ENCODE data around the gene RNF180.

Gene RNF180, protein sequence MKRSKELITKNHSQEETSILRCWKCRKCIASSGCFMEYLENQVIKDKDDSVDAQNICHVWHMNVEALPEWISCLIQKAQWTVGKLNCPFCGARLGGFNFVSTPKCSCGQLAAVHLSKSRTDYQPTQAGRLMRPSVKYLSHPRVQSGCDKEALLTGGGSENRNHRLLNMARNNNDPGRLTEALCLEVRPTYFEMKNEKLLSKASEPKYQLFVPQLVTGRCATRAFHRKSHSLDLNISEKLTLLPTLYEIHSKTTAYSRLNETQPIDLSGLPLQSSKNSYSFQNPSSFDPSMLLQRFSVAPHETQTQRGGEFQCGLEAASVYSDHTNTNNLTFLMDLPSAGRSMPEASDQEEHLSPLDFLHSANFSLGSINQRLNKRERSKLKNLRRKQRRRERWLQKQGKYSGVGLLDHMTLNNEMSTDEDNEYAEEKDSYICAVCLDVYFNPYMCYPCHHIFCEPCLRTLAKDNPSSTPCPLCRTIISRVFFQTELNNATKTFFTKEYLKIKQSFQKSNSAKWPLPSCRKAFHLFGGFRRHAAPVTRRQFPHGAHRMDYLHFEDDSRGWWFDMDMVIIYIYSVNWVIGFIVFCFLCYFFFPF

DNA sequence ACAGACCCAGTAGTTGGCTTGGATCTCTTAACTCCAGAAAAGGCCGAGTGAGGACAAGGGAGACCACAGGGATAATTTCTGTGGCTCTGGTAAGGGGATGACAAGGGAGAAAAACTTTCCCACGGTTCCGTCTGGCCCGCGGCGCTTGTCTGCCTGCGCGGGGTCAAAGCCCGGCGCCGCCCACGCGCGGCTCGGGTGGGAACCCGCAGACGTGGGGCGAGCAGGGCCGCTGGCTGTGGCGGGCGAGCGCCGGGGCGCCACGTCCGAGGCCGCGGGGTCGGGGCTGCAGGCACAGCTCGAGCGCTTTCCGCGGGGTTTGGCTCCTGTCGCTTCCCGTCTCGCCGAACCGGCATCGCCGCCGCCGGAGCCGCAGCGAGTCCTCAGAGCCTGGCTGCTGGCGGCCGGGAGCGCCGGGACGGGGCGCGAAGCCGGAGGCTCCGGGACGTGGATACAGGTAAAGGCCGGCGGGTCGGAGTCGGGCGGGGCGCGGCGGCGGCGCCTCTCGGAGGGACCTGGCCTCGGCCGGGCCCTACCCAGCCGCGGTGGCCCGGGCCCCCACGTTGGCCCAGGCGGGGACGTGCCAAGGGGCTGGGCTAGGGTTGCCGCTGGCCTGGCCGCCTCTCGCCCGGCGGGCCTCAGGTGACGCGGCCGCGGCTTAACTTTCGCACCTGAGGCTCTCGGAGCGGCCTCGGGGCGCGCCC lies at the start of gene RNF180:
Gene RNF180 (plus strand): TSS at position 344 of the 701 bp plus-strand sequence. CDS start 34,965 bp downstream, outside the sequence.
- H3K27me3 ChIP-seq (ENCODE audit: control insufficient read depth, insufficient read depth, low read length) = peaks cover 2% of the 10 kb centered on the region; the same call in 1 of the 2 replicates
- no peaks in the 10 kb centered on the region for H3K9me3 ChIP-seq (ENCODE audit: control insufficient read depth, insufficient read depth, low read length)
- no CpG with 5 or more reads among the region's 88 CpGs for WGBS (ENCODE audit: insufficient coverage, insufficient read length)
- H3K36me3 ChIP-seq (ENCODE audit: control insufficient read depth, insufficient read depth, low read length) = no peaks in the 10 kb centered on the region
- peak within 1 kb of the TSS; percentile 90 for H3K4me3 ChIP-seq (ENCODE audit: low read length)
- DNase-seq (ENCODE audit: low read depth, low spot score) = peak; percentile 25
- H3K27ac ChIP-seq (ENCODE audit: low read length) = no peak within 1 kb of the TSS
- no peaks in the 10 kb centered on the region for H3K4me1 ChIP-seq (ENCODE audit: control insufficient read depth, insufficient read depth, low read length)

DNA sequence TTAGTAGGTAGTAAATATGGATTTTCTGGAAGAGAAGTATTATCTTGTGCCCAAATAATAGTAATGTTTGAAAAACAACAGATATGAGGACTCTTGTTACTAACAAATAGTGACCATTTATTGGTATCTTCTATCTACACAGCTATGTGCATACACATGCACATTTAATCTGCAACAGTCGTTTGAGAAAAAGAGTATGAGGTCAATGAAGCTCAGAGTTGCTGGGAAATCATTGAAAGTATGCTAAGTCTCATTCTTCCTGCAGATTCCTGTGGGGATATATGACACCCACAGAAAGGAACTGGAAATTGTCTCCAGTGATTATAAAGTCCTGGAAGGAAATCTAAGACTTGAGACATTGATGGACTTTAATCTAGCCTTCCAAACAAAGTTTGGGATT lies 40.1 kb upstream of the RNF180 start:
- no peak overlapping the region for H3K27ac ChIP-seq (ENCODE audit: low read length)
- no peak overlapping the region for H3K4me3 ChIP-seq (ENCODE audit: low read length)
- H3K36me3 ChIP-seq (ENCODE audit: control insufficient read depth, insufficient read depth, low read length) = no peaks in the 10 kb centered on the region
- no peaks in the 10 kb centered on the region for H3K27me3 ChIP-seq (ENCODE audit: control insufficient read depth, insufficient read depth, low read length)
- no CpG with 5 or more reads among the region's 1 CpG for WGBS (ENCODE audit: insufficient coverage, insufficient read length)
- no peaks in the 10 kb centered on the region for H3K9me3 ChIP-seq (ENCODE audit: control insufficient read depth, insufficient read depth, low read length)
- DNase-seq (ENCODE audit: low read depth, low spot score) = no peak
- no peaks in the 10 kb centered on the region for H3K4me1 ChIP-seq (ENCODE audit: control insufficient read depth, insufficient read depth, low read length)

DNA sequence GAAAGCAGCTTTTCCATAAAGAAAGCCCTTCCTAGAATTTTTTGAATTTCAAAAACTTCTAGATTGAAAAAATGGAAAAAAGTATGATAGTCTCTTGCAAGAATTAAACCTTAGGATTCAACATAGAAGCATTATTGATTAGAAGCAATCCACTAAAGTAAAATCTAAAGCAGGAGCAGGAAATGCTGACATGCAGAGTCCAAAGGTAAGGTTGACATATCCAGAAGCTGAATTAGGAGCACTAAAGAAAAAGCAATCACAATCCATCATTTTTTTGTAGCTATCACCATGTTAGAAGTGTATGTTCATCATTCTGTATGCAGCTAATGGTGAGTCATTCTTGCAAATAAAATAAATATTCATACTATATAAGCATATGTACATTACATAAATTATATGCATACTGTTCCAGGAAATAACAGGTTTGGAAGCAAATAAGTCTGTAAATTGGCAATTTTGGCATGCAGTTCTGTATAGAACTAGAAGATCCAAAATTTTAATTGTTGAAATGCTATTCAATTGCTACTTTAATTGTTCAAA lies 39.4 kb upstream of the RNF180 start:
- no peak for DNase-seq (ENCODE audit: low read depth, low spot score)
- H3K4me3 ChIP-seq (ENCODE audit: low read length) = no peak overlapping the region
- H3K4me1 ChIP-seq (ENCODE audit: control insufficient read depth, insufficient read depth, low read length) = no peaks in the 10 kb centered on the region
- H3K9me3 ChIP-seq (ENCODE audit: control insufficient read depth, insufficient read depth, low read length) = no peaks in the 10 kb centered on the region
- no peaks in the 10 kb centered on the region for H3K36me3 ChIP-seq (ENCODE audit: control insufficient read depth, insufficient read depth, low read length)
- H3K27ac ChIP-seq (ENCODE audit: low read length) = no peak overlapping the region
- no peaks in the 10 kb centered on the region for H3K27me3 ChIP-seq (ENCODE audit: control insufficient read depth, insufficient read depth, low read length)

DNA sequence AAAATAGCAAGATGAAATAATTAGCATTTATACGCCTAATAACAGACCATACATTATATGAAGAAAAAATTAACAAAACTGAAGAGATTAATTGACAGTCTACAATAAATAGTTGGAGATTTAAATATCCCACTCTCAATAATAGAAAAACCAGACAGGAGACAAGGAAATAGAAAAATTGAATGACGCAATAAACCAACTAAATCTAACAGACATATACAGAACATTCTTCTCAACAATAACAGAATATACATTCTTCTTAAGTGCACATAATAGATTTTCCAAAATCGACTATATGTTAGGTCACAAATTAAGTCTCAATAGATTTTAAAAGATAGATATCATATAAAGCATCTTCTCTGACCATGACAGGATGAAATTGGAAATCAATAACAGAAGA lies 25.6 kb upstream of the RNF180 start:
- H3K27ac ChIP-seq (ENCODE audit: low read length) = no peak overlapping the region
- no peaks in the 10 kb centered on the region for H3K9me3 ChIP-seq (ENCODE audit: control insufficient read depth, insufficient read depth, low read length)
- no peaks in the 10 kb centered on the region for H3K27me3 ChIP-seq (ENCODE audit: control insufficient read depth, insufficient read depth, low read length)
- H3K36me3 ChIP-seq (ENCODE audit: control insufficient read depth, insufficient read depth, low read length) = no peaks in the 10 kb centered on the region
- no peak overlapping the region for H3K4me3 ChIP-seq (ENCODE audit: low read length)
- H3K4me1 ChIP-seq (ENCODE audit: control insufficient read depth, insufficient read depth, low read length) = no peaks in the 10 kb centered on the region
- WGBS (ENCODE audit: insufficient coverage, insufficient read length) = no CpG with 5 or more reads among the region's 3 CpGs
- DNase-seq (ENCODE audit: low read depth, low spot score) = no peak

DNA sequence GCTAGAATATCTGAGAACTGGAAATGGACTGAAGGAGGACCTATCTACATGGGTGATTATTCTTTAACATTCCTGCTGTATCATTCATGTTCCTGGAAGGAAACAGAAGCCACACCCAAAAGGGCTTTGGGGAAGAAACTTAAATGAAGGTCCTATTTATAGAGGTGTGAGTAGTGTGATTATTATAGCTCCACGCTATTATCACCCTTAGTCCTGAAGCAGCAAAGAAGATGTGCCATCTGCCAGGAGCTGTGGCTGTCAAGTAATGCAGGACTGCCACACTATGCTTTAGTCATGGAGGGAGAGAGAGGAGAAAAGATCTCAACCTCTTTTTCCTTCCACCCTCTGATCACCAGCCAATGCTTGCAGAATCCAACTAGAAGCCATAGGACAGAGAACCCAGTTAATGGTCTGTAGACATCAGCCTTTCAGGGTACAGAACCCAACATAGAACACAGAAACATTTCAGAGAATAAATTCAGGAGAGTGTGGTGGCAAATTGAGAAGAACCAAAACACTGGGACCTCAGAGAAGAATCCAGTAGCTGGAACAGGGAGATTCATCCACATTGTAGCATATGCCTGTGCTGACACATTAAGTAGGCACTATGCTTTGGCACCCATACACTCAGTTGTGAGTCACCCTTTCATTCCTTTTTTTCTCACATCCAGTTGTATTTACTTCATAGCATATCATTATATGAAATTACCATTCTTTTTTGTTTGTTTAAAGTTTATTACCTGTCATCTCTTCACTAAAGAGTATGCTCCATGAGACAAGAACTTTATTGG lies 21.0 kb upstream of the RNF180 start:
- no CpG with 5 or more reads among the region's 1 CpG for WGBS (ENCODE audit: insufficient coverage, insufficient read length)
- H3K4me3 ChIP-seq (ENCODE audit: low read length) = no peak overlapping the region
- 0 out of 2 replicates have a peak, but pooled peaks cover 1% of the 10 kb centered on the region for H3K4me1 ChIP-seq (ENCODE audit: control insufficient read depth, insufficient read depth, low read length)

DNA sequence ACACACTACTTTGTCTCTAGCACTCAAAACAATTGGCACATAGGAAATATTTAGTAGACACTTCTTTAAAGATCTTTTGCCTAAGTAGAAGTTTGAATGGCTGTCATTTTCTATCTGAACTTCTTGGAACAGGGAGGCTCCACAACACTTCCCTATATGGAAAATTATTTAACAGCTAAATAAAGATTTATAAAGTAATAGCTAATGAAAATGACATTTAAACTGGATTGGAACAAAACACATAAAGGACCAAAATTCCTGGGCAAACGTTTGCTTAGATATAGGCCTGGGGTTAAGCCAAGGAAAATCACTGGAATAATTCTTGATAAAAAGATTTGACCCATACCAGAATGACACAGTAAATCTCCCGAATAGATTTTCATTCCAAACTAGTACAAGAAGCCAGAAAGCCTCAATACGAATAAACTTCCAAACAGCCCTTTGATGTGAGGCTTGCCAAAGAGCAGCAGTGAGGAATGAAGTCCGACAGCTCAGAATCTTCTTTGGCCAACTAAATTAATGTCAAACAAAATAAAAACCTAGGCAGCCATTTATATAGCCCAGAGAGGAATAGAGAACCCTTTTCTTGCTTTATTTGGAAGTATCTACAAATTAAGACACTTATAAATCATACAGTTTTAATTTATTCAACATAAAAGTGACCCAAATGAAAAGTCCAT lies 20.3 kb upstream of the RNF180 start:
- Histone ChIP-seq H3K4me3 (ENCODE audit: low read length) (no peak overlapping the region), H3K9me3 (ENCODE audit: control insufficient read depth, insufficient read depth, low read length) (no peaks in the 10 kb centered on the region), H3K36me3 (ENCODE audit: control insufficient read depth, insufficient read depth, low read length) (no peaks in the 10 kb centered on the region), H3K27ac (ENCODE audit: low read length) (no peak overlapping the region), H3K4me1 (ENCODE audit: control insufficient read depth, insufficient read depth, low read length) (0 out of 2 replicates have a peak, but pooled peaks cover 1% of the 10 kb centered on the region), H3K27me3 (ENCODE audit: control insufficient read depth, insufficient read depth, low read length) (no peaks in the 10 kb centered on the region)
- no CpG with 5 or more reads among the region's 4 CpGs for WGBS (ENCODE audit: insufficient coverage, insufficient read length)
- no peak for DNase-seq (ENCODE audit: low read depth, low spot score)

More for the DNA sequence above, 21.0 kb upstream of the RNF180 start:
- H3K9me3 ChIP-seq (ENCODE audit: control insufficient read depth, insufficient read depth, low read length) = no peaks in the 10 kb centered on the region
- H3K27me3 ChIP-seq (ENCODE audit: control insufficient read depth, insufficient read depth, low read length) = no peaks in the 10 kb centered on the region
- no peaks in the 10 kb centered on the region for H3K36me3 ChIP-seq (ENCODE audit: control insufficient read depth, insufficient read depth, low read length)
- H3K27ac ChIP-seq (ENCODE audit: low read length) = no peak overlapping the region
- DNase-seq (ENCODE audit: low read depth, low spot score) = no peak

DNA sequence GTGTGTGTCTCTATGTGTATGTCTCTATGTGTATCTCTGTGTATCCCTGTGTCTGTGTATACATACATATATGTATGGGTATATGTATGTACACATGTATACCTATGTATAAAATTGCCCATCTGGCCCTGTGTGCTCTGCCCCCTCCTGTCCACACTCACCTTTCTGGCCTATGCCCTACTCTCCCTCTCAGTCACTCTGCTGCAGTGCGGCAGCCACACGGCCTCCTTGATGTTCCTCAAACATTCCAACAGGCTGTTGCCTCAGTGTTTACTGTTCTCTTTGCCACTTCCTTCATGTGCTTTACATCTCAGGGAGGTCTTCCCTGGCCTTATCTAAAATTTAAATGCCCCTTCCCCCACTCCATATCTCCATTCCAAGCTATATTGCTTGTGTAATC lies 18.3 kb upstream of the RNF180 start:
- Histone ChIP-seq H3K36me3 (ENCODE audit: control insufficient read depth, insufficient read depth, low read length) (no peaks in the 10 kb centered on the region), H3K27me3 (ENCODE audit: control insufficient read depth, insufficient read depth, low read length) (no peaks in the 10 kb centered on the region), H3K4me1 (ENCODE audit: control insufficient read depth, insufficient read depth, low read length) (0 out of 2 replicates have a peak, but pooled peaks cover 1% of the 10 kb centered on the region), H3K4me3 (ENCODE audit: low read length) (no peak overlapping the region), H3K9me3 (ENCODE audit: control insufficient read depth, insufficient read depth, low read length) (0 out of 2 replicates have a peak, but pooled peaks cover 1% of the 10 kb centered on the region), H3K27ac (ENCODE audit: low read length) (no peak overlapping the region)
- WGBS (ENCODE audit: insufficient coverage, insufficient read length) = no CpG with 5 or more reads among the region's 2 CpGs
- no peak for DNase-seq (ENCODE audit: low read depth, low spot score)

DNA sequence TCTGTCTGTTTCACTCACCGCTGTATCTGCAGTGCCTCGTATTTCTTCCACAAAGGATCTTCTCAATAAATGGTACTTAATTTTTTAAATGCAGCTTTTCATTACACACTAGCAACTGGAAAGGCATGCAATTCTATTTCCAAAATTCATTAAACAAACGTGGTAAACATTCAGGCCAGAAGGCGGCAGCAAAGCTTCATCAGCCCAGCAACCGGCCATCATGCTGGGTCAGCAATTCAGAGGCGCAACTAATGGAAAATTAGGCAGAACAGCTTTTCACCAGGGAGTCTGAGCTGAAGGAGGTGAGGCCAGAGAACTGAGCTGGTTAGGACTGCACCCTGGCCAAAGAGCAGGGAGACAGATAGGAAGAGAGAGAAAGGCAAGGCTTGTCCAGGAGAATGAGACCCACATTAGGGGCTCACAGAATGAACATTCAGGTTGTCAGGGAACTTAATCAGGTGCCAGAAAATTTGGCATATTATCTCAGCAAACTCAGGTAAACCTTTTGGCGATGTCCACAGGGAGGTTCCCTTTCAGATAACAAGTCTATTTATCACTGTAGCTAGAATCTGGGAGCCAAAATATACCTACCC lies 17.7 kb upstream of the RNF180 start:
- H3K36me3 ChIP-seq (ENCODE audit: control insufficient read depth, insufficient read depth, low read length) = no peaks in the 10 kb centered on the region
- H3K4me1 ChIP-seq (ENCODE audit: control insufficient read depth, insufficient read depth, low read length) = 0 out of 2 replicates have a peak, but pooled peaks cover 1% of the 10 kb centered on the region
- 0 out of 2 replicates have a peak, but pooled peaks cover 1% of the 10 kb centered on the region for H3K9me3 ChIP-seq (ENCODE audit: control insufficient read depth, insufficient read depth, low read length)
- no CpG with 5 or more reads among the region's 7 CpGs for WGBS (ENCODE audit: insufficient coverage, insufficient read length)
- no peaks in the 10 kb centered on the region for H3K27me3 ChIP-seq (ENCODE audit: control insufficient read depth, insufficient read depth, low read length)
- no peak overlapping the region for H3K27ac ChIP-seq (ENCODE audit: low read length)
- peak; percentile 57 for DNase-seq (ENCODE audit: low read depth, low spot score)
- no peak overlapping the region for H3K4me3 ChIP-seq (ENCODE audit: low read length)

DNA sequence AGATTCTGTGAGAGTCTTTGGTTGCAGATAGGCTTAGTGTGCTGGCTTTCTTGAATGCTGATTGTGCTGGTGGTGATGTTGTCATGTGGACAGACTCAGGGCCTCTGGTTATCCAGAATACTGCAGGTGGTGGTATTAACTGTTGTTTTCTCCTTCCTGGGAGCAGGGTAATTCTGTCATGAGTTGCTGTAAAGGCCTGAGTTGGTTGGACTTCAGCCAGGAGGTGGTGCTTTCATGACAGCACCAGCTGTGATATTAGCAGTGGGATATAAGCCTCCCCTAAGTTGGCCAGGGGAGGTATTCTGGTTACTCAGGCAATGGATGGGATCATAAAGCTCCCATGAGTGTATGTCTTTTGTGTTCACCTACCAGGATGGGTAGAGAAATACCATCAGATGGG lies 16.4 kb upstream of the RNF180 start:
- H3K27me3 ChIP-seq (ENCODE audit: control insufficient read depth, insufficient read depth, low read length) = no peaks in the 10 kb centered on the region
- 0 out of 2 replicates have a peak, but pooled peaks cover 1% of the 10 kb centered on the region for H3K9me3 ChIP-seq (ENCODE audit: control insufficient read depth, insufficient read depth, low read length)
- no peak overlapping the region for H3K4me3 ChIP-seq (ENCODE audit: low read length)
- 0 out of 2 replicates have a peak, but pooled peaks cover 1% of the 10 kb centered on the region for H3K4me1 ChIP-seq (ENCODE audit: control insufficient read depth, insufficient read depth, low read length)
- DNase-seq (ENCODE audit: low read depth, low spot score) = no peak
- no peaks in the 10 kb centered on the region for H3K36me3 ChIP-seq (ENCODE audit: control insufficient read depth, insufficient read depth, low read length)
- no peak overlapping the region for H3K27ac ChIP-seq (ENCODE audit: low read length)
